HEK293T (cell line): Measurements from ENCODE around the gene KDM5C.

Experiments
- CTCF ChIA-PET: fragments of 350-600 bp; formaldehyde crosslinking; extraction: SDS; loops from one replicate; lab custom pipeline; 2021; ENCODE audit warnings: antibody characterized with exemption, inconsistent platforms; lab: Yijun Ruan, JAX
- POLR2A ChIA-PET: fragments of 350-600 bp; formaldehyde crosslinking; extraction: SDS; loops from one replicate; lab custom pipeline; 2020; ENCODE audit warnings: antibody characterized with exemption, inconsistent platforms; lab: Yijun Ruan, JAX
- DNase-seq: peaks from one replicate; pipeline ENCODE4 v3.0.0; 2012; ENCODE audit warnings: mixed read lengths; ENCODE audit errors: extremely low spot score
- ARNT ChIP-seq: fragments of 450-650 bp; IDR thresholded peaks from 2 replicates; pipeline ENCODE4 v1.6.1; 2017; ENCODE audit warnings: mild to moderate bottlenecking
- BHLHE40 ChIP-seq: fragments of 450-650 bp; IDR thresholded peaks from 2 replicates; pipeline ENCODE4 v1.6.1; 2016; ENCODE audit warnings: mild to moderate bottlenecking, moderate library complexity, borderline replicate concordance
- CTBP1 ChIP-seq: fragments of 450-650 bp; IDR thresholded peaks from 2 replicates; pipeline ENCODE4 v1.6.1; 2016; ENCODE audit warnings: borderline replicate concordance
- ELF4 ChIP-seq: fragments of 450-650 bp; IDR thresholded peaks from 2 replicates; pipeline ENCODE4 v1.6.1; 2017; ENCODE audit warnings: antibody characterized with exemption
- FOXA1 ChIP-seq: fragments of 450-650 bp; IDR thresholded peaks from 2 replicates; pipeline ENCODE4 v1.6.1; 2016; ENCODE audit warnings: mild to moderate bottlenecking
- FOXK2 ChIP-seq: fragments of 450-650 bp; IDR thresholded peaks from 2 replicates; pipeline ENCODE4 v1.6.1; 2016; ENCODE audit warnings: mild to moderate bottlenecking
- FOXM1 ChIP-seq: fragments of 450-650 bp; IDR thresholded peaks from 2 replicates; pipeline ENCODE4 v1.6.1; 2017; ENCODE audit warnings: mild to moderate bottlenecking, borderline replicate concordance
- HDGF ChIP-seq: fragments of 450-650 bp; IDR thresholded peaks from 2 replicates; pipeline ENCODE4 v1.6.1; 2017; ENCODE audit warnings: antibody characterized with exemption, borderline replicate concordance
- L3MBTL2 ChIP-seq: fragments of 450-650 bp; conservative IDR thresholded peaks from 2 replicates; pipeline ENCODE4 v1.6.1; 2016; ENCODE audit warnings: mild to moderate bottlenecking
- LEF1 ChIP-seq: fragments of 450-650 bp; IDR thresholded peaks from 2 replicates; pipeline ENCODE4 v1.6.1; 2017; ENCODE audit warnings: mild to moderate bottlenecking, borderline replicate concordance
- NFRKB ChIP-seq: fragments of 450-650 bp; IDR thresholded peaks from 2 replicates; pipeline ENCODE4 v1.6.1; 2016; ENCODE audit warnings: mild to moderate bottlenecking, moderate library complexity
- PKNOX1 ChIP-seq: fragments of 450-650 bp; IDR thresholded peaks from 2 replicates; pipeline ENCODE4 v1.6.1; 2016
- SP1 ChIP-seq: fragments of 450-650 bp; IDR thresholded peaks from 2 replicates; pipeline ENCODE4 v1.6.1; 2017
- SUZ12 ChIP-seq: fragments of 450-650 bp; IDR thresholded peaks from 2 replicates; pipeline ENCODE4 v1.6.1; 2016; ENCODE audit warnings: mild to moderate bottlenecking
- TARDBP ChIP-seq: fragments of 450-650 bp; IDR thresholded peaks from 2 replicates; pipeline ENCODE4 v1.6.1; 2016
- ZNF384 ChIP-seq: fragments of 450-650 bp; IDR thresholded peaks from 2 replicates; pipeline ENCODE4 v1.6.1; 2016

KDM5C gene

GRCh38 chrX:53233536-53233935 is 8.5 kb upstream of the KDM5C start:
- DNase-seq: no peak
- CTCF ChIA-PET: no interaction called here
- TF ChIP-seq FOXA1 (no peak), SP1 (no peak), HDGF (no peak), PKNOX1 (no peak), BHLHE40 (no peak), SUZ12 (no peak), FOXK2 (no peak), L3MBTL2 (no peak), FOXM1 (no peak), NFRKB (no peak), ARNT (no peak), ZNF384 (no peak), LEF1 (no peak)
- POLR2A ChIA-PET: no interaction called here

- TF ChIP-seq FOXM1: no peak
- DNase-seq: no peak
- POLR2A ChIA-PET: no interaction called here
- CTCF ChIA-PET: no interaction called here
Observed at GRCh38 chrX:53230116-53230515, 5.1 kb upstream of the KDM5C start.

GRCh38 chrX:53227224-53227765 is 2.3 kb upstream of the KDM5C start:
- ChIA-PET POLR2A (interaction anchor here (1.0 kb wide), 1 partner anchor 9 kb away, joined by 4 read pairs; no protein-coding TSS in a partner anchor), CTCF (no interaction called here)
- no peak for TF ChIP-seq L3MBTL2
- no peak for TF ChIP-seq FOXM1
- TF ChIP-seq FOXK2: no peak
- TF ChIP-seq ARNT: no peak
- no peak for TF ChIP-seq NFRKB
- TF ChIP-seq SP1: no peak
- no peak for TF ChIP-seq SUZ12
- TF ChIP-seq LEF1: no peak
- TF ChIP-seq FOXA1: no peak
- TF ChIP-seq ELF4: no peak
- no peak for TF ChIP-seq BHLHE40
- no peak for DNase-seq

- TF ChIP-seq L3MBTL2 (no peak), CTBP1 (no peak), SP1 (no peak), FOXA1 (no peak), FOXM1 (no peak), LEF1 (no peak), HDGF (no peak), TARDBP (no peak), ZNF384 (no peak), PKNOX1 (no peak), NFRKB (no peak), ELF4 (no peak), FOXK2 (no peak), BHLHE40 (no peak), ARNT (no peak), SUZ12 (no peak)
- ChIA-PET CTCF (no interaction called here), POLR2A (interaction anchor here (1.1 to 1.9 kb wide), 2 partner anchors 8 to 26 kb away, joined by 4 to 5 read pairs; no protein-coding TSS in a partner anchor)
- peak; percentile 28 for DNase-seq
Observed at GRCh38 chrX:53223955-53224859, 800 bp downstream of the KDM5C start.

- peak; percentile 31 for DNase-seq
- CTCF ChIA-PET: no interaction called here
- TF ChIP-seq FOXM1 (no peak), LEF1 (no peak), CTBP1 (no peak), ELF4 (no peak), NFRKB (no peak), L3MBTL2 (no peak), FOXA1 (no peak), SUZ12 (no peak), PKNOX1 (no peak), HDGF (no peak), TARDBP (no peak)
- POLR2A ChIA-PET: interaction anchor here (1.9 kb wide), 1 partner anchor 25 kb away, joined by 5 read pairs; no protein-coding TSS in a partner anchor
Observed at GRCh38 chrX:53223068-53223693, 1.8 kb downstream of the KDM5C start.
